KG1 (cell line): ENCODE data around the gene BMERB1.
"Not testable (repeated sequence)": the region's sequence is repeated elsewhere in the genome, so short reads cannot be mapped to it uniquely, and the experiment has no call there.

Experiments
- DNase-seq: peaks from one replicate; lab custom pipeline; 2025; lab: John Stamatoyannopoulos, UW

BMERB1 gene

DNA sequence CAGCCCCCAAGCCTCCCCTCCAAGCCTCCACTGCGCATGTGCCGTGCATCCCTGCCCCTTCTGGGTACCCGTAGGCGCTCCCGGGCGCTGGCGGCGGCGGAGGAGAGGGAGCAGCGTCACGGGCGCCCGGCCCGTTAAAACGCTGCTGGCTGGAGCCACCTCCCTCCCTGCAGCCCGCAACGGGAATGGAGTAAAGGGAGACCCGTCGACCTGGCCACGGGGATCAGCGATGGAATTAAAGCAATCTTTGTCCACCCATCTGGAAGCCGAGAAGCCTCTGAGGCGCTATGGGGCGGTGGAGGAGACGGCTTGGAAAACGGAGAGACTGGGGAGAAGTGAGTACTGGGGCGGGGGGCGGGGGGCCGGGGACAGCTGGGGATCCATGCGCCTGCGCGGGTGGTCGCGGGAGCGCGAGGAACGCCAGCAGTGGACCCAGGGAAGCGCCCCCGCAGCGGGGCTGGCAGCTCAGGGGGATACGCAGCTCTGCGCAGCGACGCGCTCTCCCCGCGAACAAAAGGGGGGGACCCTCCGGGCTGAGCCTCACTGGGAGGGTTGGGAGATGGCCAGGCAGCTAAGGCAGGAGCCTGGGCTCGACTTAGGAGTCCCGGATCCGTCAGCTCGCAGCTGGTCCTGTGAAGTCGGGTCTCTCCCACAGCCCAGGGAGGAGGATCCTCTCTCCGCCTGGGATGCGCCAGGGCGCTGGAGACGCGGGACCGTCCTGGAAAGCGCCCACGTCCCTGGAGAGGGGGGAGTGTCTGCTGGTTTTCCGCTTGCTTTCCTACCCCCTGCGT is at the start of gene BMERB1:
TSS of gene BMERB1 (plus strand) at position 164 of the 791 bp plus-strand sequence. CDS start at position 230, 66 bp downstream.
- DNase-seq = no peak

DNA sequence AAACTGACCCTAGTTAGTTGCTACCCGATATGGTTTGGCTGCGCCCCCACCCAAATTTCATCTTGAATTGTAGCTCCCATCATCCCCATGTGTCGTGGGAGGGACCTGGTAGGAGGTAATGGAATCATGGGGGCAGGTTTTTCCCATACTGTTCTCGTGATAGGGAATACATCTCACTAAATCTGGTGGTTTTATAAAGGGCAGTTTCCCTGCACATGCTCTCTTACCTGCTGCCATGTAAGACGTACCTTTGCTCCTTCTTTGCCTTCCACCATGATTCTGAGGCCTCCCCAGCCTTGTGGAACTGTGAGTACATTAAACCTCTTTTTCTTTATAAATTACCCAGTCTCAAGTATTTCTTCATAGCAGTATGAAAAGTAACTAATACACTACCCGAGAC is 46.3 kb upstream of the BMERB1 start:
- DNase-seq = not testable (repeated sequence)

DNA sequence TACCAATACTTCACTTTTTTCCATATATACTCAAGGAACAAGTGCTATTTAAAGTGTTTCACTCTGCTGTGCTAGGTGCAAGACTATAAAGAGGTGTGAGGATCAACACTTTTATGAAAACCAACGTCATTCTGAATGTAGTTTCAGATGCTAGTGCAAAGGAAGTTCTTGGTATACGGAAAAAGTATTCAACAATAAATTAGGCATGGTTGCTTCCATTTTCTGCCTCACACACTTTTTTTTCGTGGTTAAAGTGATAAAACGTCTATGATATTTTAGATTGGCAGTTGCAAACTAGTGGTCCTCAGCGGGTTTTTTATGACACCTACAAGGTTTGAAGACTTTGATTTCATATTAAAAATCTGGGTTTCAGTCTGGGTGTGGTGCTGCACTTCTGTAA is 44.5 kb upstream of the BMERB1 start:
- not testable (repeated sequence) for DNase-seq

DNA sequence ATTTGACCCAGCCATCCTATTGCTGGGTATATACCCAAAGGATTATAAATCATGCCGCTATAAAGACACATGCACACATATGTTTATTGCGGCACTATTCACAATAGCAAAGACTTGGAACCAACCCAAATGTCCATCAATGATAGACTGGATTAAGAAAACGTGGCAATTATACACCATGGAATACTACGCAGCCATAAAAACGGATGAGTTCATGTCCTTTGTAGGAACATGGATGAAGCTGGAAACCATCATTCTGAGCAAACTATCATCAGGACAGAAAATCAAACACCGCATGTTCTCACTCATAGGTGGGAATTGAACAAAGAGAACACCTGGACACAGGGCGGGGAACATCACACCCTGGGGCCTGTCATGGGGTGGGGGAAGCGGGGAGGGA is 41.4 kb upstream of the BMERB1 start:
- DNase-seq = not testable (repeated sequence)

DNA sequence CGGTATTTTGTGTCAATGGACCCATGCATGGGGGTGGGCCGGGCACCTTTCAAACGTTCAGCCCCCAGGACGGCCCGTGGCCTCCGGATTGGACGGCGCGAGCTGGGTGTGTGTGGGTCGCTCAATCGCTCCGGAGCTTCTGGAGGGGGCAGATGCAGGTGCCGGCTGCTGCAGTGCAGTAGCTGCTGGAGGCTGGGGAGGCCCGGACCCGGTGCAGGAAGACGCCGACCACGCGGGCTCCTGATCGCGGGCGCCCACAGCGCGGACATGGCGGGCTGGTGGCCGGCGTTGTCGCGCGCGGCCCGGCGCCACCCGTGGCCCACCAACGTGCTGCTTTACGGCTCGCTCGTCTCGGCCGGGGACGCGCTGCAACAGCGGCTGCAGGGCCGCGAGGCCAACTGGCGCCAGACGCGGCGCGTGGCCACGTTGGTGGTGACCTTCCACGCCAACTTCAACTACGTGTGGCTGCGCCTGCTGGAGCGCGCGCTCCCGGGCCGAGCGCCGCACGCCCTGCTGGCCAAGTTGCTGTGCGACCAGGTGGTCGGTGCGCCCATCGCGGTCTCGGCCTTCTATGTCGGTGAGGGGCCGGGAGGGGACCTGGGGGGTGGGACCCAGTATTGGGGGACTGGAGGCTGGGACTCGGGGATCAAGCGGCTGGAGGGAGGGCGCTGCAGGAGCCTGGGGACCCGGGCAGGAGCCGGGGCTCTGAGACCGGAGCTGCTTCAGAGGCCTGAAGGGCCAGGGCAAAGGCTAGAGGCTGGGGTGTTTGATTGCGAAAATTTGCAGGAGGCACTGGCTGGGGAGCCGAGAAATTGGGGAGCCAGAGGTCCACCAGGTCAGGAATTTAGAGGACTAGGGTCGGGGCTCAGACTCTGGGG is 38.5 kb upstream of the BMERB1 start, which contains the start of gene MPV17L:
TSS of gene MPV17L (plus strand) at position 124 of the 878 bp plus-strand sequence. CDS start at position 268, 144 bp downstream.
- peak; percentile 40 for DNase-seq

DNA sequence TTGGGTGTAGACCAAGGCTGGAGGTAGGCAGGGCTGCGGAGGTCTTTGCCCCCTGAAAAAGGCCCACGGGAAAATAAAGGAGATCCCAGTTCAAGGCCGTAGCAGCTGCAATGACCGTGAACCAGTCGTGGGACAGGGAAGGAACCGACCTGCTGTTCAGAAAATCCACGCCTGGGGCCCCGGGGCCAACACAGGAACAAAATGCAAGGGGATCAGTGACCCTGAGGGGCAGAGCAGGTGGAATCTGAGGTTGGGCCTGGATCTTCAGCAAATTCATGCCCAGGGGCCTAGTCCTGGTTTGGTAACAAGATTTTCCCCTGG is 37.9 kb upstream of the BMERB1 start:
- DNase-seq = not testable (repeated sequence)

DNA sequence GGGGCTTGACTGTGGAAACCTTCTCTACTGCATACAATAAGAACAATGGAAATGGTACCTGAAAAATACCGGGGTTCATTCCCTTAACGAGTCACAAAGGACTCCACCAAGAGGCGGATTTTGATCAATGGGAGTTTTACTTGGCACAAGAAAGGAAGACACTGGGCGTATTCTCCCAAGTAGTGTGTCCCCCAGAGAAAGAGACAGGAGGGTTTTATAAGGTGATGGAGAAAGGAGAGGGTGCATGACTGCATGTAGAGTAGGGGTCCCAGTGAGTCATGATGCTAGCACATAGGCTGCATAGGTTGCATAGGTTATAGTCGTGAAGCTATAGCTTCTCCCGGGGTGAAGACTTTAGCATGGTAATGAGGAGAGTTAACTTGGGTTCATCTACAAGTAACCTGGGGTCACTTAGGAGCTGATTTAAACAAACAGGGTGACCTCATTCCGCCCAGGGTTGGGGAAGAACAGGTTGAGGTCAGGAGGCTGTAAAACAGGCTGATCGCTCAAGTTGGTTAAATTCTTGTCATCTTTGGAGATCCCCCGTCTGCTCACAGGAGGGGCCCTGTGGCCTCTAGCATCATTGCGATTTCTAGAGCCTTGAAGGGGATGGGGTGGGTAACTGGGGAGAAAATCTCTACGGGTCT is 37.3 kb upstream of the BMERB1 start:
- DNase-seq = no peak

DNA sequence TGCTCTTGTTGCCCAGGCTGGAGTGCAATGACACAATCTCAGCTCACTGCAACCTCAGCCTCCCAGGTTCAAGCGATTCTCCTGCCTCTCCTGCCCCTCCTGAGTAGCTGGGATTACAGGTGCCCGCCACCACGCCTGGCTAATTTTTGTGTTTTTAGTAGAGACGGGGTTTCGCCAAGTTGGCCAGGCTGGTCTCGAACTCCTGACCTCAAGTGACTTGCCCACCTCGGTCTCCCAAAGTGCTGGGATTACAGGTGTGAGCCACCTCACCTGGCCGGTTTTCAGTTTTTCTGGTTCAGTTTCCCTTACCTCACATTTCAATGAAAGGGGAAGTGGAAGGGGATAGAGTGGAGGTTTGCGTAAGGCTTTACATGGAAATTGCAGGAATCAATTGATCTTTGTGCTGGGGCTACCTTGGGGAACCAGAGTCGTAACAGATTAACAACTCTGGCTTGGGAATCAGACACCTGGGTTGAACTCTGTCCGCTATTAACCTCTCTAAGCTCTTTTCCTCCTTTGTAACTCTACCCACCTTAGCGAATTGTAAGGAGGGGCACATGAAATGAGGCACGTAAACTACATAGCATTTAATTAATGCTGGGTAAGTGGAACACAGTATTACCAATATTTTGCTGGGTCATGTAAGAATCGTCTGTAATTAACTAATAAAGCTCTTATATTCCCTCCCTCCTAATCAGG is 35.6 kb upstream of the BMERB1 start:
- no peak for DNase-seq

DNA sequence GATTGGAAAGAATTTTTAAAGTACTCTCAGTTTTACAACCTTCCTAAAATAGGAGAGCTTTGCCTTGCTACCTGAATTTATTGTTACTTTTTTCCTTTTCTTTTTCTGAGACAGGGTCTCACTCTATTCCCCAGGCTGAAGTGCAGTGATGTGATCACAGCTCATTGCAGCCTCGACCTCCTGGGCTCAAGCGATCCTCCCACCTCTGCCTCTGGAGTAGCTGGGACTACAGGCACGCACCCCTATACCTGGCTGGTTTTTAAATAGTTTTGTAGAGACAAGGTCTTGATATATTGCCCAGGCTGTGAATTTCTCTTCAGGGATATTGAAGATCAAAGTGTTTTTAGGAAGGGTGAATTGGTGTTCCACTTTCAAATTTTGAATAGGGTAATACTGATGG is 35.1 kb upstream of the BMERB1 start:
- DNase-seq = no peak

DNA sequence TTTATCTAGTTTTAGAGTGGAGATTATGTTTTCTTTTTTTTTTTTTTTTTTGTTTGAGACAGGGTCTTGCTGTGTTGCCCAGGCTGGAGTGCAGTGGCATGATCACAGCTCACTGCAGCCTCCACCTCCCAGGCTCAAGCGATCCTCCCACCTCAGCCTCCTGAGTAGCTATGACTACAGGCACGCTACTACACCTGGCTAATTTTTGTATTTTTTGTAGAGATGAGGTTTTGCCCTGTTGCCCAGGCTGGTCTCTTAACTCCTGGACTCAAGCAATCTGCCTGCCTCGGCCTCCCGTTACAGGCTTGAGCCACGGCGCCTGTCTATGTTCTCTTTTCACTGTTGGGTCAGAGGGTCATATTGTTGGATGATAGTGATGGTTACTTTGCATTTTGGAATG is 34.1 kb upstream of the BMERB1 start:
- not testable (repeated sequence) for DNase-seq

DNA sequence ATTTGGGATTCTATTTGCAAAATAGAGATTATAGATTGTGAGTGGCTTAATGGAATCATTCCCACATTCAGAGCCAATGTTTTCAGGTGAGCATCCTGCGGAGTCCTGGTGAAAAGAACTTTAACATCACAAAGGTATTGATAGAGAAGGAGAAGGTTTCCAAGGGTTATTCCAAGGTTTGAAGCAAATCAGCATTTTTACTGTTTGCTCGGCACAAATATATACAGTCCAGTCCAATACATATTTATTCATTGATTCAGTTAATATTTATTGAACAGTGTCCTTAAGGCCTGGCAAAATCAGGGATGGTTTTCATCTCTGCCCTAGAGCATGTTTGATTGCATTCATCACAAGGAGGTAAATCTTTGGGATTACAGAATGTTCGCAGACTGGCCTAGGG is 32.4 kb upstream of the BMERB1 start:
- no peak for DNase-seq

DNA sequence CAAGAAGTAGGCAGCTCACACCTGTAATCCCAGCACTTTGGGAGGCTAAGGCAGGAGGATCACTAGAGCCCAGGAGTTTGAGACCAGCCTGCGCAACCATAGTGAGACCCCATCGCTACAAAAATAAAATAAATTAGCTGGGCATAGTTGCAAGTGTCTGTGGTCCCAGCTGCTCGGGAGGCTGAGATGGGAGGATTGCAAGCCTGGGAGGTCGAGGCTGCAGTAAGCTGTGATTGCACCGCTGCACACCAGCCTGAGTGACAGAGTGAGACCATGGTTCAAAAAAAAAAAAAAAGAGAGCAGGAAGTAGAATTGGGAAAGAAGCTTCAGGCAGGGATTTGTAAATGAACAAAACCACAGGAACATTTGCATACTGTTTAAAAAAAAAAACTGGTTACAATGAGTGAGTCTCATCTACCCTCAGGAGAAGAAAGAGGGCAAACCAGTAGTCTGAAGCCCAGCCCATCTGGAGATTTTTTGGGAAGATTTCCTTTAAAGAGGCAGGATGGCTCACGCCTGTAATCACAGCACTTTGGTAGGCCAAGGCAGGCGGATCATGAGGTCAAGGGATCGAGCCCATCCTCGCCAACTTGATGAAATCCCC is 30.9 kb upstream of the BMERB1 start:
- DNase-seq = no peak

DNA sequence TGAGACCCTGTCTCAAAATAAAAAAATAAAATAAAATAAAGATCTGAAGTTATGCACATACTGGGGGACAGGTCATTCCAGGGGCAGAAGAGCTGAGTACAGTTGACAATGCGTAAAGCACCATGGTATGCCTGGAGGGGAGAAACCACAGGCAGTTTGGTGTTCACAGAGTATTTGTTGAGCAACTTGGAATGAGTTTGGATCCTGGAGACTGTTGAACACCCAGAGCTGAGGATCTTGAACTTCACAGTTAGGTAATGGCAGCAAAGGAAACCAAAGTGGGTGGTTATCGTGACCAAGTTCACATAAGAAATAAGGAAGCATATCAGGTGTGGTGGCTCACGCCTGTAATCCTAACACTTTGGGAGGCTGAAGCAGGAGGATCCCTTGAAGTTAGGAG is 30.3 kb upstream of the BMERB1 start:
- DNase-seq = not testable (repeated sequence)

DNA sequence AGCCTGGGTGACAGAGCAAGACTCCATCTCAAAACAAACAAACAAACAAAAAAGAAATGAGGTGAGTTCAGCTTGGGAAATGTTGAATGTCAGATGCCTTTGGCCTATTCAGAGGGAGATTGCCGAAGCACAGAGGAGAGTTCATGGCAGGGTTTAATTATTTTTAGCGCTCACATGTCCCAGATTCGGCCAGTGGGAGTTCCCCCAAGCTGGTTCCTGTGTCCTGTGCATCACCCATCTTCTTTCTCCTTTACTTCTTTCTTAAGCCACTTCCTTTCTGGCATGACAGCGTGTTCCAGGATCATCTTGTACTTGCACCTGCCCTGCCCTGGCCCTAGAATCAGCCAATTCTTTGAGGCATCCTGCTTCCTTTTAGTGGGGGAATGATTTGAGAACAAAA is 29.6 kb upstream of the BMERB1 start:
- no peak for DNase-seq

DNA sequence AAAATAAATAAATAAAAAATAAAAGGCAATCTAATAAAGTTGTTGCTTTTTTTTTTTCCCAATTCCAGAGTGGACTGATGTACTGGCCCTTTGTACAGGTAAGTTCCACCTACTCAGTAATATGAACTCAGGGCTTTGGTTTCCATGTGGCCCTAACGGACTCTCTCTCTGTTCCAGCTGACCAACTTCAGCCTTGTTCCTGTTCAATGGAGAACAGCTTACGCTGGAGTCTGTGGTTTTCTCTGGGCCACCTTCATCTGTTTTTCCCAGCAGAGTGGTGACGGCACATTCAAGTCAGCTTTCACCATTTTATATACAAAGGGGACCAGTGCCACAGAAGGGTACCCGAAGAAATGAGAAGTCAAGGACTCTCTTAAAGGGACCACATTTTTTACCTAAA is 26.6 kb upstream of the BMERB1 start:
- DNase-seq = not testable (repeated sequence)

DNA sequence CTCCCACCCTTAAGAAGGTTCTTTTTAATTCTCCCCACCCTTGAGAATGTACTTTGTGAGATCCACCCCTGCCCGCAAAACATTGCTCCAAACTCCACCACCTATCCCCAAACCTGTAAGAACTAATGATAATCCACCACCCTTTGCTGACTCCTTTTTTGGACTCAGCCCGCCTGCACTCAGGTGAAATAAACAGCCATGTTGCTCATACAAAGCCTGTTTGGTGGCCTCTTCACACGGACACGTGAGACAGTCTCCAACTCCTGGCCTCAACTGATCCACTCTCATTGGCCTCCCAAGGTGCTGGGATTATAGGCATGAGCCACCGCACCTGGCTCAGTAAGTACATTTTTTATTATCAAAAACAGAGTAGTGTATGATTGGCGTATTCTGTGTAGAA is 24.9 kb upstream of the BMERB1 start:
- not testable (repeated sequence) for DNase-seq

DNA sequence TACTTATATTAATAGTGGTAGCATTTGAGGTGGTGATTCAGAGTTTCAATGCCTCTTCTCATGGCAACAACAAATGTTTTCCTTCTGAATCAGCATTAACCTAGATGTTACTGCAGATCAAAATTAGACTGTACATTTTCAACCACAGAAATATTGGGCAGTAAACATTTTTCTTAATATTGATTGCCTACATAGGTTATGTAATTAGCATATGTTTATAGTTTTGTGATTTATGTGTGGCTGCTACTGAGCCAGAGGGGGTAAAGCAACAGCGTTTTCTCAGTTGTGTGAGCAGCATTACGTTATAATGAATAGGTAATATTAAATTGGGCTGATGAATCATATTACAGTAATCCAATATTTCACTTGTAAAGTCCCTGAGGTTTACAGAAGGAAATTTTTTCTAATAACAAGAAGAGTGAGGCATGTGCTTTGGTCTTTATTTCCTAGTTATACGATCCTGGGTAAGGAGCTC is 18.8 kb upstream of the BMERB1 start:
- no peak for DNase-seq

DNA sequence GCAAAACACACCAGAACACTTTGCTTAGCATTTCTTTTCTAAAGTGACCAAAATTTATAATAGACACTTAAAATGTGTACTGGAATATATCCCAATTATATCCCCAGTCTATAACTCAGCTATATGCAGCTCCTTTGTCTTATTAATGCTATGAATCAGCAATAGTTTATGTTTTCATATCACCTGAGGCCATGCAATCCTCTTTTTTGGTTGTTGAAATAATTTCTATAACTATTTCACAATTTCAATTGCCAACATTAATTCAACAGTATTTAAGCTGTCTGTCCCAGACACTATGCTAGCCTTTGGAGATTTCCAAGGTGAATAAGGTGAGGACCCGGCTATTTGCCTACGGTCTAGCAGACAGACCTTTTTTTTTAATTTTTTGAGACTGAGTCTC is 17.2 kb upstream of the BMERB1 start:
- DNase-seq = no peak

DNA sequence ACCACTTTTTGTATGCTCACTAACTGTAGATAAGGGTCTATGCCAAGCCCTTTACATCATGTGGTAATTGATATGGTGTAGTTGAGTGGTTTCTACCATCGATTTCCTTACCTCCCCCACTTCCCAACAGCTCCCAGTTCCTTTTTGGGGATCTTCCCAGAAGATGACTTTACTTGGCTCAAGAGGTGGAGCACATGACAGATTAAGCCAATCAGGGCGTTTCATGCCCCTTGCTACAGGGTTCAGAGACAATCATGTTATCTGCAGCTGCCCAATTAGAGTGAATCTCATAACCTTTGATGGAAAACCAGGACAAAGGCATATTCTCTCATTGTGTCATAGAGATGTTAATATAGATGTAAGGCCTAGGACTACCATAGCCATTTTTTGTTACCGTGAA is 16.2 kb upstream of the BMERB1 start:
- no peak for DNase-seq

DNA sequence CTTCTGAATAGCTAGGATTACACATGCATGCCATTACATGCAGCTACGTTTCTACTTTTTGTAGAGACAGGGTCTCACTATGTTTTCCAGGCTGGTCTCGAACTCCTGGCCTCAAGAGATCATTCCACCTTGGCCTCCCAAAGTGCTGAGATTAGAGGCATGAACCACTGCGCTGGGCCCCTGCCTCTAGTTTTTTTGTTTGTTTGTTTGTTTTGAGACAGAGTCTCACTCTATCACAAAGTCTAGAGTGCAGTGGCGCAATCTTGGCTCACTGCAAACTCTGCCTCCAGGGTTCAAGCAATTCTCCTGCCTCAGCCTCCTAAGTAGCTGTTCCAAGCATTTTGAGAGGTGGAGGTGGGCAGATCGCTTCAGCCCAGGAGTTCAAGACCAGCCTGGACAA is 12.7 kb upstream of the BMERB1 start:
- not testable (repeated sequence) for DNase-seq

DNA sequence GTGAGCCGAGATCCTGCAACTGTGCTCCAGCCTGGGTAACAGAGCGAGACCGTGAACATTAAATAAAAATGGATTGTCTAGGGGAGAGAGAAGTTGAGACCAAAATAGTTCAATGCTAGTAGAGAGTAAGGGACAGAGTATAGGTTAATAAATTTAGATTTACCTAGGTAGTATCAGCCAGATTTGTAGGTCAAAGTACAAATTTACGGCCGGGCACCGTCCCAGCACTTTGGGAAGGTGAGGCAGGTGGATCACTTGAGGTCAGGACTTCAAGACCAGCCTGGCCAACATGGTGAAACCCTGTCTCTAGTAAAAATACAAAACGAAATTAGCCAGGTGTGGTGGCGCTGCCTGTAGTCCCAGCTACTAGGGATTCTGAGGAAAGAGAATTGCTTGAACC is 12.2 kb upstream of the BMERB1 start:
- DNase-seq = no peak
